Measurements from ENCODE around the gene THAP11. TPM values are rescaled to one million over a fixed set of nuclear protein-coding genes. Genes with fewer than 3 reads are reported as not detected.

Gene THAP11
- polyA plus RNA-seq, 1 of the 3 experiments (the other 2 are of a cell fraction), result 34.8 TPM

DNA sequence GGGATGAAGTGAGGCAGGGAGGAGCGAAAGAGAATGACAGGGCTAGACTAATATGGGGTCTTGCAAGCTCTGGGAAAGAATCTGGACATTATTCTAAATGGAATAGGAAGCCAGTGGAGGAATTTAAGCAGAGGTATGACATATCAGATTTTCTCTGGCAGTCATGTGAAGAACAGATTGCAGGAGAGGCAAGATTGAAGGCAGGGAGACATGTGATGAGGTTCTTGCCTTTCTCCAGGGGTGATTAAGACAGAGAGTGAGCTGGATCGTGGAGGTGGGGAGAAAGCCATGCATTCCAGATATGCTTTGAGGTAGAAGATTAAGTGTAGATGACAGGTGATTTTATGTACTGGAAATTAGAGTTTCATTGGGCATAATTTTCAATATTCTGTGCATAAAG lies 4.3 kb upstream of the THAP11 start:
- 88% methylated on average over 2 of the region's 2 CpGs for WGBS (ENCODE audit: low lambda C conversion rate)
- Histone ChIP-seq H3K9me2 (no peaks in the 10 kb centered on the region), H3K9ac (no peak overlapping the region), H3K9me3 (no peaks in the 10 kb centered on the region), H3K4me1 (ENCODE audit: control insufficient read depth in 1 of 2, insufficient read depth in 2 of 2, low read depth in 1 of 2, low read length in 1 of 2) (peaks cover 0 to 8% of the 10 kb centered on the region in 2 experiments; a peak in 1 of 4 replicates), H3K4me3 (ENCODE audit: low read depth in 2 of 2, low read length in 1 of 2) (no peak overlapping the region), H3K27me3 (ENCODE audit: insufficient read depth) (no peaks in the 10 kb centered on the region), H3K79me2 (ENCODE audit: insufficient read depth) (peaks cover 11% of the 10 kb centered on the region), H4K20me1 (ENCODE audit: insufficient read depth) (no peaks in the 10 kb centered on the region), H3K27ac (ENCODE audit: low read depth in 2 of 2, low read length in 1 of 2) (no peak overlapping the region), H2AFZ (ENCODE audit: low read depth) (no peak overlapping the region), H3F3A (replicated peaks; ENCODE audit: insufficient read depth) (no peaks in the 10 kb centered on the region), H3K4me2 (no peak overlapping the region), H3K36me3 (replicated peaks in 1 of 2; ENCODE audit: control insufficient read depth in 1 of 2, insufficient read depth in 2 of 2, low read length in 1 of 2) (no peaks in the 10 kb centered on the region)
- DNase-seq, result no peak
- ChIA-PET CTCF (interaction anchor here (1.1 to 3.5 kb wide), 3 partner anchors 10 to 82 kb away, joined by 3 to 22 read pairs (median 3); partner anchors contain the start of gene CENPT), POLR2A (no interaction called here)
- no peak for TF ChIP-seq PBX3 (IDR thresholded peaks at IDR 0.05)
- no peak for TF ChIP-seq NFIC (IDR thresholded peaks at IDR 0.05; ENCODE audit: borderline replicate concordance)

- WGBS (ENCODE audit: low lambda C conversion rate), result 68% methylated on average over 17 of the region's 17 CpGs
- H3F3A ChIP-seq (replicated peaks; ENCODE audit: insufficient read depth), result peaks cover 28% of the 10 kb centered on the region
- POLR2A ChIA-PET, result no interaction called here
- peak overlapping the region; percentile 77 to 97 for H3K4me3 ChIP-seq (ENCODE audit: low read depth in 2 of 2, low read length in 1 of 2)
- no peaks in the 10 kb centered on the region; the same call in 1 of the 2 replicates for H4K20me1 ChIP-seq (ENCODE audit: insufficient read depth)
- peak overlapping the region; percentile 91 for H3K4me2 ChIP-seq
- H3K79me2 ChIP-seq (ENCODE audit: insufficient read depth), result peaks cover 37% of the 10 kb centered on the region
- CTCF ChIA-PET, result interaction anchor here (0.8 to 3.5 kb wide), 11 partner anchors 8 to 321 kb away, joined by 3 to 25 read pairs (median 3); partner anchors contain the start of genes CTRL, NRN1L, RANBP10 and TSNAXIP1
- no peaks in the 10 kb centered on the region for H3K9me3 ChIP-seq
- H3K9ac ChIP-seq, result peak overlapping the region; percentile 93; the same call in 1 of the 2 replicates
- peak overlapping the region; percentile 98 to 99; a peak in 3 of 4 replicates for H3K27ac ChIP-seq (ENCODE audit: low read depth in 2 of 2, low read length in 1 of 2)
- H3K36me3 ChIP-seq (replicated peaks in 1 of 2; ENCODE audit: control insufficient read depth in 1 of 2, insufficient read depth in 2 of 2, low read length in 1 of 2), result peaks cover 0 to 5% of the 10 kb centered on the region in 2 experiments
- peak overlapping the region; percentile 97 for H2AFZ ChIP-seq (ENCODE audit: low read depth)
- no peaks in the 10 kb centered on the region for H3K9me2 ChIP-seq
- H3K27me3 ChIP-seq (ENCODE audit: insufficient read depth), result no peaks in the 10 kb centered on the region
- DNase-seq, result no peak
- peaks cover 26 to 36% of the 10 kb centered on the region in 2 experiments for H3K4me1 ChIP-seq (ENCODE audit: control insufficient read depth in 1 of 2, insufficient read depth in 2 of 2, low read depth in 1 of 2, low read length in 1 of 2)
- no peak for TF ChIP-seq MEF2A (IDR thresholded peaks at IDR 0.05; ENCODE audit: borderline replicate concordance, low read depth)
- no peak for TF ChIP-seq GATA2 (CRISPR knock-in tag; IDR thresholded peaks at IDR 0.05)
- TF ChIP-seq MXI1 (IDR thresholded peaks at IDR 0.05; ENCODE audit: low read depth, low read length), result no peak
- no peak for TF ChIP-seq NRF1 (IDR thresholded peaks at IDR 0.05; ENCODE audit: low read depth, low read length)
- TF ChIP-seq, protein P1, sequence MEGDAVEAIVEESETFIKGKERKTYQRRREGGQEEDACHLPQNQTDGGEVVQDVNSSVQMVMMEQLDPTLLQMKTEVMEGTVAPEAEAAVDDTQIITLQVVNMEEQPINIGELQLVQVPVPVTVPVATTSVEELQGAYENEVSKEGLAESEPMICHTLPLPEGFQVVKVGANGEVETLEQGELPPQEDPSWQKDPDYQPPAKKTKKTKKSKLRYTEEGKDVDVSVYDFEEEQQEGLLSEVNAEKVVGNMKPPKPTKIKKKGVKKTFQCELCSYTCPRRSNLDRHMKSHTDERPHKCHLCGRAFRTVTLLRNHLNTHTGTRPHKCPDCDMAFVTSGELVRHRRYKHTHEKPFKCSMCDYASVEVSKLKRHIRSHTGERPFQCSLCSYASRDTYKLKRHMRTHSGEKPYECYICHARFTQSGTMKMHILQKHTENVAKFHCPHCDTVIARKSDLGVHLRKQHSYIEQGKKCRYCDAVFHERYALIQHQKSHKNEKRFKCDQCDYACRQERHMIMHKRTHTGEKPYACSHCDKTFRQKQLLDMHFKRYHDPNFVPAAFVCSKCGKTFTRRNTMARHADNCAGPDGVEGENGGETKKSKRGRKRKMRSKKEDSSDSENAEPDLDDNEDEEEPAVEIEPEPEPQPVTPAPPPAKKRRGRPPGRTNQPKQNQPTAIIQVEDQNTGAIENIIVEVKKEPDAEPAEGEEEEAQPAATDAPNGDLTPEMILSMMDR (IDR thresholded peaks at IDR 0.05), result no peak
- TF ChIP-seq FOXJ3 (CRISPR knock-in tag; IDR thresholded peaks at IDR 0.05), result no peak
- no peak for TF ChIP-seq PBX3 (IDR thresholded peaks at IDR 0.05)
- no peak for TF ChIP-seq ELF1 (IDR thresholded peaks at IDR 0.05)
- TF ChIP-seq ZBTB33 (IDR thresholded peaks at IDR 0.05; ENCODE audit: borderline replicate concordance, low read depth), result no peak
- TF ChIP-seq USF1 (IDR thresholded peaks at IDR 0.05; ENCODE audit: borderline replicate concordance, low read depth), result no peak
- TF ChIP-seq, protein P2, sequence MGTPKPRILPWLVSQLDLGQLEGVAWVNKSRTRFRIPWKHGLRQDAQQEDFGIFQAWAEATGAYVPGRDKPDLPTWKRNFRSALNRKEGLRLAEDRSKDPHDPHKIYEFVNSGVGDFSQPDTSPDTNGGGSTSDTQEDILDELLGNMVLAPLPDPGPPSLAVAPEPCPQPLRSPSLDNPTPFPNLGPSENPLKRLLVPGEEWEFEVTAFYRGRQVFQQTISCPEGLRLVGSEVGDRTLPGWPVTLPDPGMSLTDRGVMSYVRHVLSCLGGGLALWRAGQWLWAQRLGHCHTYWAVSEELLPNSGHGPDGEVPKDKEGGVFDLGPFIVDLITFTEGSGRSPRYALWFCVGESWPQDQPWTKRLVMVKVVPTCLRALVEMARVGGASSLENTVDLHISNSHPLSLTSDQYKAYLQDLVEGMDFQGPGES (IDR thresholded peaks at IDR 0.05; ENCODE audit: low read depth, low read length), result no peak
- TF ChIP-seq EP300 (IDR thresholded peaks at IDR 0.05; ENCODE audit: borderline replicate concordance in 1 of 2, low read depth in 1 of 2, low read length in 1 of 2), result no peak
- TF ChIP-seq SIN3A (IDR thresholded peaks at IDR 0.05; ENCODE audit: borderline replicate concordance, low read depth, low read length), result no peak
- TF ChIP-seq SMC3 (IDR thresholded peaks at IDR 0.05; ENCODE audit: low read depth, low read length), result no peak
- no peak for TF ChIP-seq RAD21 (IDR thresholded peaks at IDR 0.05; ENCODE audit: low read length)
- no peak for TF ChIP-seq EZH2phosphoT487 (IDR thresholded peaks at IDR 0.05; ENCODE audit: borderline replicate concordance, low read depth)
- no peak for TF ChIP-seq FOSL2 (IDR thresholded peaks at IDR 0.05; ENCODE audit: borderline replicate concordance, low read depth)
Observed at GRCh38 chr16:67841198-67841815, 813 bp upstream of the THAP11 start.
